GM12878 (cell line): ENCODE measurements around the gene FNDC3A. TPM values are rescaled to one million over a fixed set of nuclear protein-coding genes. Genes with fewer than 3 reads are reported as not detected.

Experiments
- ATAC-seq: fragments of 200-7000 bp; cut with Tn5 transposase; 3 replicates; pipeline ENCODE4 v1.9.1; 2020; ENCODE audit warnings: mild to moderate bottlenecking, moderate library complexity
- BruUV-seq: library from RNA; stranded (reverse); fragments of 400-500 nt; replicated peaks from 2 replicates; lab custom pipeline; 2021; lab: Mats Ljungman, UMichigan
- CTCF ChIA-PET: fragments of 300-600 bp; sonication (Branson Sonifier 250); formaldehyde crosslinking; extraction: SDS; loops from one replicate; lab custom pipeline; 2021; ENCODE audit warnings: inconsistent platforms; lab: Yijun Ruan, JAX
- POLR2A ChIA-PET: fragments of 350-600 bp; formaldehyde crosslinking; extraction: SDS; loops from one replicate; lab custom pipeline; 2021; ENCODE audit warnings: inconsistent platforms; lab: Charles Lee
- RAD21 ChIA-PET: fragments of 300-600 bp; sonication (Branson Sonifier 250); formaldehyde crosslinking; loops from one replicate; lab custom pipeline; 2023; ENCODE audit warnings: antibody characterized with exemption; ENCODE audit not compliant: unreplicated experiment; lab: Charles Lee
- SMC1A ChIA-PET: fragments of 300-600 bp; sonication (Branson Sonifier 250); formaldehyde crosslinking; loops from one replicate; lab custom pipeline; 2023; ENCODE audit not compliant: unreplicated experiment, uncharacterized antibody; lab: Charles Lee
- DNase-seq: peaks from one replicate; pipeline ENCODE4 v3.0.0-alpha.2; 2011; ENCODE audit warnings: low read depth, low spot score
- FAIRE-seq: peaks from 3 replicates; lab custom pipeline; 2011; peaks lifted over from hg19 to GRCh38; lab: Jason Lieb, UNC
- H2AFZ ChIP-seq: 2 replicates; pipeline ENCODE4 v1.6.0; 2011; ENCODE audit warnings: low read depth, low read length, control low read depth; ENCODE audit not compliant: control insufficient read depth
- H3K27ac ChIP-seq: 2 replicates; pipeline ENCODE4 v1.5.1; 2011; ENCODE audit warnings: control low read depth; ENCODE audit not compliant: control insufficient read depth, insufficient read depth
- H3K27me3 ChIP-seq, 2 experiments: replicated peaks in 1 of 2; 2 replicates each; pipeline versions ENCODE4 v1.6.0 to v1.6.1; 2011; ENCODE audit warnings: low read length in 1 of 2; ENCODE audit not compliant: control insufficient read depth in 2 of 2, insufficient read depth in 2 of 2
- H3K36me3 ChIP-seq, 2 experiments: 2 replicates each; pipeline ENCODE4 v1.5.1; 2011; ENCODE audit warnings: low read length in 1 of 2; ENCODE audit not compliant: control insufficient read depth in 2 of 2, insufficient read depth in 2 of 2
- H3K4me1 ChIP-seq: 2 replicates; pipeline ENCODE4 v1.6.1; 2011; ENCODE audit warnings: mild to moderate bottlenecking, low read length, moderate library complexity, mixed read lengths; ENCODE audit not compliant: control insufficient read depth, insufficient read depth
- H3K4me2 ChIP-seq: 2 replicates; pipeline ENCODE4 v1.6.0; 2011; ENCODE audit warnings: control low read depth; ENCODE audit not compliant: control insufficient read depth, insufficient read depth
- H3K4me3 ChIP-seq: fragments of 200-600 bp; sonication (generic); 2 replicates; pipeline ENCODE4 v1.5.1; 2016
- H3K79me2 ChIP-seq: 2 replicates; pipeline ENCODE4 v1.6.0; 2011; ENCODE audit warnings: low read length; ENCODE audit not compliant: control insufficient read depth, insufficient read depth
- H3K9ac ChIP-seq: 2 replicates; pipeline ENCODE4 v1.8.0; 2011; ENCODE audit warnings: low read length, control low read depth, mixed read lengths; ENCODE audit not compliant: control insufficient read depth, insufficient read depth
- H3K9me3 ChIP-seq: replicated peaks from 3 replicates; pipeline ENCODE4 v1.5.1; 2011; ENCODE audit warnings: mild to moderate bottlenecking, low read length; ENCODE audit not compliant: control insufficient read depth, insufficient read depth
- H4K20me1 ChIP-seq: 2 replicates; pipeline ENCODE4 v1.6.0; 2011; ENCODE audit not compliant: control insufficient read depth, insufficient read depth
- CEBPZ ChIP-seq: fragments of 150-350 bp; IDR thresholded peaks from 2 replicates; pipeline ENCODE4 v1.6.1; 2016; ENCODE audit warnings: low read depth, low read length
- CUX1 ChIP-seq: IDR thresholded peaks from 2 replicates; pipeline ENCODE4 v1.6.1; 2012; ENCODE audit warnings: improper control_type of control experiment, low read depth, low read length; ENCODE audit not compliant: insufficient replicate concordance
- E2F8 ChIP-seq: fragments of 450-650 bp; IDR thresholded peaks from 2 replicates; pipeline ENCODE4 v1.6.1; 2018; ENCODE audit warnings: mild to moderate bottlenecking, low read depth, moderate library complexity; ENCODE audit not compliant: partially characterized antibody
- MEF2A ChIP-seq: IDR thresholded peaks from 2 replicates; pipeline ENCODE4 v1.6.1; 2011; ENCODE audit warnings: low read depth, mild to moderate bottlenecking, low read length, moderate library complexity; ENCODE audit not compliant: insufficient read depth
- MLLT1 ChIP-seq: fragments of 450-650 bp; IDR thresholded peaks from 2 replicates; pipeline ENCODE4 v1.6.1; 2016; ENCODE audit warnings: mild to moderate bottlenecking
- PML ChIP-seq: IDR thresholded peaks from 2 replicates; pipeline ENCODE4 v1.6.1; 2012; ENCODE audit warnings: low read length, inconsistent platforms
- POLR2AphosphoS2 ChIP-seq: IDR thresholded peaks from 2 replicates; pipeline ENCODE4 v1.6.1; 2011; ENCODE audit warnings: low read depth, mild to moderate bottlenecking, low read length, improper control_type of control experiment, moderate library complexity
- RAD51 ChIP-seq: fragments of 450-650 bp; IDR thresholded peaks from 2 replicates; pipeline ENCODE4 v1.6.1; 2016; ENCODE audit warnings: moderate library complexity, mild to moderate bottlenecking, inconsistent platforms
- TARDBP ChIP-seq: IDR thresholded peaks from 2 replicates; pipeline ENCODE4 v1.6.1; 2016; ENCODE audit warnings: borderline replicate concordance
- ZNF274 ChIP-seq: IDR thresholded peaks from one replicate; pipeline ENCODE4 v1.8.0; 2011; ENCODE audit not compliant: insufficient read length, insufficient read depth
- WGBS: methylation state at CpG from one replicate; pipeline ENCODE4 v1.1.6; 2016; ENCODE audit warnings: low lambda C conversion rate; ENCODE audit not compliant: insufficient replicate concordance, insufficient coverage; ENCODE audit errors: missing lambda C conversion rate; 5-methylcytosine and 5-hydroxymethylcytosine counted together
- in situ Hi-C: fragments of 300-500 bp; cut with MboI; formaldehyde crosslinking; loops from 9 replicates; pipeline ENCODE4 v1.14.3; 2018; ENCODE audit warnings: mixed read lengths
- intact Hi-C: fragments of 100-400 bp; cut with micrococcal nuclease; formaldehyde crosslinking; loops from one replicate; pipeline ENCODE4 v1.14.2; 2022; ENCODE audit not compliant: unreplicated experiment
- polyA plus RNA-seq, 11 experiments: library from polyadenylated mRNA; depleted of rRNA in 4 of 11; unstranded in 6 of 11; stranded (reverse) in 5 of 11; fragments of >200 nt; fragmentation: Nextera tagmentation in 4 of 11; fragmentation: Illumina TruSeq in 1 of 11; extraction: Ambion mirVana in 4 of 11; extraction: Trizol in 1 of 11; gene quantifications; 1 replicate in 1 of 11; 2 replicates in 10 of 11; pipeline versions ENCODE4 v1.2.1 to v1.2.3, GENCODE V29; 2011 to 2016; ENCODE audit warnings: inconsistent platforms in 2 of 11, missing spikeins in 2 of 11, low read depth in 1 of 11
- total RNA-seq, 4 experiments: library from RNA; depleted of rRNA in 3 of 4; stranded (reverse); fragments of >200 nt in 3 of 4; fragmentation: Illumina TruSeq in 1 of 4; extraction: Trizol in 1 of 4; gene quantifications; 2 replicates each; pipeline versions ENCODE4 v1.2.1 to v1.2.3, GENCODE V29; 2013 to 2021

FNDC3A gene
- total and polyA plus RNA-seq, 10 of the 15 experiments (the other 5 are each of a cell fraction or from before 2014, with no cell fraction given) = 6.3 to 46.4 (median 22.8) TPM

- TF ChIP-seq ZNF274 = no peak
- TF ChIP-seq TARDBP = no peak
- TF ChIP-seq PML = no peak
- TF ChIP-seq CUX1 = no peak
Measured at GRCh38 chr13:49046519-49046918, 70.8 kb downstream of the FNDC3A start (continued).

- CTCF ChIA-PET = no interaction called here
- RAD21 ChIA-PET = no interaction called here
- H3K36me3 ChIP-seq = no peaks in the 10 kb centered on the region; a peak in 1 of 4 replicates
- H3K9me3 ChIP-seq = no peaks in the 10 kb centered on the region; the same call in none of the 3 replicates
- H3K9ac ChIP-seq = no peak overlapping the region
- peaks cover under 1% of the 10 kb centered on the region; the same call in 1 of the 2 replicates for H3K4me1 ChIP-seq
- SMC1A ChIA-PET = no interaction called here
- no peak for FAIRE-seq
- intact Hi-C loops = no loop called here
- H3K4me2 ChIP-seq = no peak overlapping the region
- H3K27me3 ChIP-seq = no peaks in the 10 kb centered on the region
- no peak overlapping the region for H2AFZ ChIP-seq
- in situ Hi-C loops = no loop called here
- POLR2A ChIA-PET = no interaction called here
- BruUV-seq = no TSS peak
- H3K27ac ChIP-seq = no peak overlapping the region
- H4K20me1 ChIP-seq = no peaks in the 10 kb centered on the region
- WGBS = 95% methylated on average over 6 of the region's 6 CpGs
- peaks cover 3% of the 10 kb centered on the region for H3K79me2 ChIP-seq
- ATAC-seq = no peak
- DNase-seq = no peak
- H3K4me3 ChIP-seq = no peak overlapping the region
- TF ChIP-seq POLR2AphosphoS2 = no peak
- TF ChIP-seq MLLT1 = no peak
- no peak for TF ChIP-seq CEBPZ
- TF ChIP-seq RAD51 = no peak
- no peak for TF ChIP-seq E2F8
- no peak for TF ChIP-seq MEF2A
Measured at GRCh38 chr13:49052813-49053212, 77.1 kb downstream of the FNDC3A start.
